NCI-H2107 treated with DMSO at 0.1 percent for 48 hours (cell line): ENCODE results near the gene NRN1L.
"Not testable (repeated sequence)": the region's sequence is repeated elsewhere in the genome, so short reads cannot be mapped to it uniquely, and the experiment has no call there.

Source experiments
- DNase-seq: peaks from one replicate; lab custom pipeline; 2025; ENCODE audit not compliant: unreplicated experiment; lab: John Stamatoyannopoulos, UW

Gene NRN1L

DNA sequence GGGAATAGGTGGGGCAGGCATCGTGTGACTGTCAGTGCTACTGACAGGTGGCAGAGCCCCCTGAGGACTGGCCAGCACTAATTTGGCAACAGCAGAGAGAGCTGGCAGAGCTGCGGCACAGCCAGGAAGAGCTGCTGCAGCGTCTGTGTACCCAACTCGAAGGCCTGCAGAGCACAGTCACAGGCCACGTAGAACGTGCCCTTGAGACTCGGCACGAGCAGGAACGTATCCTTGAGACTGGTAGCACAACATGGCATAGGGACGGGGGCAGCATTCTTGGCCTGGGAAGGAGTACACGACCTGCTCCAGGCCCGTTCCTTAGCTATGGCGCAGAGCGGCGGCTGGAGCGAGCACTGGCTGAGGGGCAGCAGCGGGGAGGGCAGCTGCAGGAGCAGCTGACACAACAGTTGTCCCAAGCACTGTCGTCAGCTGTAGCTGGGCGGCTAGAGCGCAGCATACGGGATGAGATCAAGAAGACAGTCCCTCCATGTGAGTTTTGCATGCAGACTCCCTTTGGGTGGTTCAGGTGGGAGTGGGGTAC lies 3.0 kb upstream of the NRN1L start:
- DNase-seq = no peak

DNA sequence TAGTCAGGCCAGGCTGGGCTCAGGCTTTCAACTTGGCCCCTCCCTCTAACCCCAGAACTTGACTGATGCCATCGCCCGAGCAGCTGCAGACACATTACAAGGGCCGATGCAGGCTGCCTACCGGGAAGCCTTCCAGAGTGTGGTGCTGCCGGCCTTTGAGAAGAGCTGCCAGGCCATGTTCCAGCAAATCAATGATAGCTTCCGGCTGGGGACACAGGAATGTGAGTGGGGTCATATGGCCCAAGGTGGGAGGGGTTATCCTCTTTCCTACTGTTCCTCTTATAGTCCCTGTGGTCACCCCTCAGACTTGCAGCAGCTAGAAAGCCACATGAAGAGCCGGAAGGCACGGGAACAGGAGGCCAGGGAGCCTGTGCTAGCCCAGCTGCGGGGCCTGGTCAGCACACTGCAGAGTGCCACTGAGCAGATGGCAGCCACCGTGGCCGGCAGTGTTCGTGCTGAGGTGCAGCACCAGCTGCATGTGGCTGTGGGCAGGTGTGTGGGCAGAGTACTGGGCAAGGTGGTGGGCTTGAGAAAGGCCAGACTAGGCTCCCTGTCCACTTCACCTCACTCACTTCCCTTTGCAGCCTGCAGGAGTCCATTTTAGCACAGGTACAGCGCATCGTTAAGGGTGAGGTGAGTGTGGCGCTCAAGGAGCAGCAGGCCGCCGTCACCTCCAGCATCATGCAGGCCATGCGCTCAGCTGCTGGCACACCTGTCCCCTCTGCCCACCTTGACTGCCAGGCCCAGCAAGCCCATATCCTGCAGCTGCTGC lies 2.1 kb upstream of the NRN1L start:
- no peak for DNase-seq

DNA sequence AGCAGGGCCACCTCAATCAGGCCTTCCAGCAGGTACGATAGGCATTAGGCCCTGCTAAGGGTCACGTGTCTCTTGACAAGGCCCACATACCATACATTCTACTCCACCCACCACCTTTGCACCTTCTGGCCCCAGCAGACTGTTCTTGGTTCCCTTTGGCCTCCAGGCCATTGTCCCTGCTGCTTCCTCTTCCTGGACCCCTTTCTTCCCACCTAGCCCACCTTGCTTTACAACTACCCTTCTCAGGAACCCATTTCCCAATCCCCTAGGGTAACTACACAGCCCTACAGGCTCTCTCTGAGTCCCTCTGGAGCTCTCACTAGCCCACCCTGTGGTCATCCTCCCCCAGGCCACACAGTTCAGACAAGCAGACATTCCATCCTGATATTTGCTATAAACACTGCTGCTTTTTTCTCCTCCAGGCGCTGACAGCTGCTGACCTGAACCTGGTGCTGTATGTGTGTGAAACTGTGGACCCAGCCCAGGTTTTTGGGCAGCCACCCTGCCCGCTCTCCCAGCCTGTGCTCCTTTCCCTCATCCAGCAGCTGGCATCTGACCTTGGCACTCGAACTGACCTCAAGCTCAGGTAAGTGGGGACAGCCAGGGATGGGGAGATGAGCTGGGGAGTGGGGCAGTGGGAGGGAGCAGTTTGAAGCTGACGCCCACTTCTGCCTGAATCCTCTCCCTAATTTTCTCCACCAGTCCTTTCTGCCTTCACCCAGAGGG lies 1.4 kb upstream of the NRN1L start:
- no peak for DNase-seq

DNA sequence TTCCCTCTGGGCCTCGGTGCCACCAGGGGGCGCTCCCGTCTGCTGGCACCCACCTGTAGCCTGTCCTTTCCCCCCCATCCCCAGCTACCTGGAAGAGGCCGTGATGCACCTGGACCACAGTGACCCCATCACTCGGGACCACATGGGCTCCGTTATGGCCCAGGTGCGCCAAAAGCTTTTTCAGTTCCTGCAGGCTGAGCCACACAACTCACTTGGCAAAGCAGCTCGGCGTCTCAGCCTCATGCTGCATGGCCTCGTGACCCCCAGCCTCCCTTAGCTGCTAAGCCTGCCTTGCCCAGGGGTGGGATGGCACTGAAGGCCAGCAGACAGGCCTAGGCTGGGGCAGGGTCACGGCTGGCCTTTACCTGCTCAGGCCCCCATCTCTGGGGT lies 818 bp upstream of the NRN1L start:
- peak; percentile 30 for DNase-seq

DNA sequence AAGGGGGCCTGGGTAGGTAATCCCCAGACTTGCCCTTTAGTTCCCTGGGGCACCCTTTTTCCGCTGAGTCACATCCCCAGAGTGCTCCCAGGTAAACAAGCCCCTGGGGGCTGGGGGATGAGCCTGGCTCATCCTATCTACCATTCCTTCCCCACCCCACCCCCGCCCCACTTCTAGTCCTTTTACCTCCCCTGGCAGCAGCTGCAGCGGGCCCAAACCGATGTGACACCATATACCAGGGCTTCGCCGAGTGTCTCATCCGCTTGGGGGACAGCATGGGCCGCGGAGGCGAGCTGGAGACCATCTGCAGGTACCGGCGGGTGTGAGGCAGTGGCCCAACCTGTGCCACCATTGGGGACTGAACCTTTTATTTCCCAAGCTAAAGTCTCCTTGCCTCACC lies 860 bp downstream of the NRN1L start:
- DNase-seq = no peak

DNA sequence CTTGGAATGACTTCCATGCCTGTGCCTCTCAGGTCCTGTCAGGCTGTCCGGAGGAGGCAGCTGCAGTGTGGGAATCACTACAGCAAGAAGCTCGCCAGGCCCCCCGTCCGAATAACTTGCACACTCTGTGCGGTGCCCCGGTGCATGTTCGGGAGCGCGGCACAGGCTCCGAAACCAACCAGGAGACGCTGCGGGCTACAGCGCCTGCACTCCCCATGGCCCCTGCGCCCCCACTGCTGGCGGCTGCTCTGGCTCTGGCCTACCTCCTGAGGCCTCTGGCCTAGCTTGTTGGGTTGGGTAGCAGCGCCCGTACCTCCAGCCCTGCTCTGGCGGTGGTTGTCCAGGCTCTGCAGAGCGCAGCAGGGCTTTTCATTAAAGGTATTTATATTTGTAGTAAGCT lies 1.3 kb downstream of the NRN1L start:
- no peak for DNase-seq

DNA sequence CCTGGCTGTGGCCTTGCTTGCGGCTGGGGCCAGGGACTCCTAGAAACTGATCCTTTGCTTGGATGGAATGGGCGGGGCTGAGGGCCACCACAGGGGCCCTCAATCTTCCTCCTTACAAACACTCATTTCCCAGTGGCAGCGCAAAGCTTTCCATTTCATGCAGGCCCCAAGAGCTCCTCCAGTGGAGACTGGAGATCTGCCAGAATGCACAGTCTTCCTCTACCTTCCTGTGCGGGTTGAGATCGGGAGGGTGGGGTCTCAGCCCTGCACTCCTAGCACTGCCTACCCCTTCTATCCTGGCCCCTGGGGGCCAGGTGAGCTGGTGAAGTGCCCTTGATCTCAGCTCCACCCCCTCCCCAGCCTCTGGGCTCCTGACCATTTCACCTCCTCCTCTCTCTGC lies 1.7 kb downstream of the NRN1L start:
- no peak for DNase-seq

DNA sequence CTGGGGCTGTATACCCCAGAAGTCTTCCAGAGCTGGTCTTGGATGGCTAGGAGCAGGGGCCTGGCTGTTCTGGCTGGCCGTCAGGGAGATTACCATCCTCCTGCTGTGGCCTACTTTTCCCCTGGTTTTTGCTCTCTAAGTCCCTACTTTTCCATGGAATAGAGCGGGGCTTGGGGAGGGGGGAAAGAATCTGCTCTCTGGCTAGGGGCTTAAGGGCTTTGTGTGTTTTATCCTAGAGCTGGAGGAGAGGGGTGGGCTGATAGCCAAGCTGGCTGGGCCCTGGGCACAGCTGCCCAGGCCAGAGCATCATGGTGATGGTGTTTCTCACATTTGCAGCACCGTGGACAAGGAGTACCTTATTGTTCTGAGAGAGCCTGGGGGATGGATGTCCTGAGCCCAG lies 3.6 kb downstream of the NRN1L start:
- DNase-seq = no peak

DNA sequence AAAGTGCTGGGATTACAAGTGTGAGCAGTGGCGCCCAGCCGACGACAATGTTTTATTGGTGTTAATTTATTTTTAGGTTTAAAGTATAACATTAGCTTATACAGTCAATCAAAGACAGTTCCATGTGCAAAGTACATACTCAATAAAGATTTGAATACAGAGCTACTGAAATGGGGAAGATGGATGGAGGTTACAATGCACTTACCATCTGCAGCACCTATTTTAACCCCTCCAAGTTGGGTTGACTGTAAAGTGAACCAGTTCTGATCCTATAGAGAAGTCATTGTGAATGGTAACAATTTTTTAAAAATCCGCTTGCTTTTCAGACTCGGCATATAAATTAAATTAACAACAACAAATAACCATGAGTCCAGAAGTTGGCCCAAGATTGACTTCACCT lies 7.7 kb downstream of the NRN1L start:
- no peak for DNase-seq

DNA sequence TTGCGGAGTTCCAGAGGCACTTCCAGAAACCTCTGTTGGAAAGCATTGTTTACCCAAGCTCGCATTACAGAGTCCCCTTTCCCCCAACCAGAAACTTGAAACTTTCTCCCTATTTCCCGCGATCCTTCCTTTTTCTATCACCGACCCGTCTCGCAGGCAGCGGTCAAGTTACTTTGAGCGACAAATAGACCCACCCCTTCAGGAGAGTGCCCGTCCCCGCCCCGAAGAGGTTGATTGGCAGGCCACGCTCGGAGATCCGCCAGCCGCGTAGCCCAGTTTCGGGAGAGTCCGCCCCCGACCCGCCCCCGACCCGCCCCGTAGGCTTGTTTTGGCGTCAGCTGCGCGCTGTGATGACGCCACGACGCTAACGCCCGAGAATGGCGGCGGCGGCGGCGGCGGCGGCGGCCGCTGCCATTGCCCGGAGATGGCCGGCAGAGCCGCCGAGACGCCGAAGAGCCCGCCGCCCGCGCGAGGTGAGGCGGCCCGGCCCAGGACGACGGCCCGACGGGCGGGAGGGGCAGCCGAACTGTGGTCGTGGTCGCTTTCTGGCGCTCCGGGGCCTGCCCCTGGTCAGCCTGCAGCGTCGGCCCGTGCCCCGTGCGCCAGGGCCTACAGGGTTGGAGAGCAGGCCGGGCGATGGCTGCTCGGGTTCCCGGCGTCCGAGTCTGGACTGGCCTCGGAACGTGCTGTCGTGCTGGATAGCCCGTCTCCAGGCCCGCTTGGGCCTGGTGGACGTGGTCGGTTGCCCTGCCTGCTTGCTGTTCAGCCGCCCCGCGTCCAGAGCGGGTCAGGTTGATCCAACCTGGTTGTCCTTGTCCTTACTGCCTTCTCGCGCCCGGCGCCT lies 8.4 kb downstream of the NRN1L start, which contains the start of gene PSKH1:
Gene PSKH1 (plus strand): TSS at position 356 of the 844 bp plus-strand sequence. CDS start 15,496 bp downstream, outside the sequence.
- DNase-seq = peak; percentile 91

DNA sequence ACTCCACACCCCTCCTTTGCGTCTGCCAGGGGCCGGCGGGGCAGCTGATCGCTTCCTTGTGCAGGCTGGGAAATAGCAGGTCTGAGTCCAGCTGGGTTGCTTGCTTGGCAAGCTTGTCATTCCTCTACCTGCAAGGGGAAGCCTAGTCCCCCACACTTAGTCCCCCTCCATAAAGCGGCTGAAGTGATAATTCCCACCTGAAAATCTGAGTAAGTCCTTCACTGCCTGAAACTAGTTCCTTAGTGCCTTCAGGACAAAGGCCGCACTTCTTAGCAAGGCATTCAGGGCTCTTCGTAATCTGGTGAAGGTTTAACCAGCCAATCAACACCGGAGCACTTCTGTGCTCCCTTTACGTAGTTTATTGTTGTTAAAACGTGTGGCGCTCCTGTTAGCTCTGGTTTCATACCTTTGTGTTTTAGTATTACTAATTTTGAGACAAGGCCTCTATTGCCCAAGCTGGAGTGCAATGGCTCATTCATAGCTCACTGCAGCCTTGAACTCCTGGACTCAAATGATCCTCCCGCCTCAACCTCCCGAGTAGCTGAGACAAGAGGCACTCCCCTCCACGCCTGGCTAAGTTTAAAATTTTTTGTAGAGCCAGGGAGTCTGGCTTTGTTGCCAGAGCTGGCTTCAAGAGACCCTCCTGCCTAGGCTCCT lies 9.2 kb downstream of the NRN1L start:
- no peak for DNase-seq

DNA sequence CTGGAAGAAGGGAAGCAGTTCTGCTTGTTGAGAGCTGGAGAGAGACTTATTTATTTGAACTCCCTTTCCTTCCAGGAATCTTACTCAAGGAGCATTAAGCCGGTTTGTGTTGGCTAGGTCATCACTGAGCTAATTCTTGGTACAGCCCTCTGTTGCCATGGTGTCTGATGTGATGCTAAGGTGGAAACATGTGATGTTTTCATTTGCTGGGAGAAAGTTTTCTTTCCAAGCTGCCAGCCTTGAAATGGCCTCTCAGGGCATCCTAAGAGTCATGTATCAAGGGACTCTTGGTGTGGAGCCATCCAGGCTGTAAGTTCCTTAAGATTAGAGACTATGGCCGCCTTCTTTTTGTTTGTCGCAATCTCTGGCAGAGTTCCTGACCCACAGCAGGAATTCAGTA lies 12.5 kb downstream of the NRN1L start:
- DNase-seq = no peak

DNA sequence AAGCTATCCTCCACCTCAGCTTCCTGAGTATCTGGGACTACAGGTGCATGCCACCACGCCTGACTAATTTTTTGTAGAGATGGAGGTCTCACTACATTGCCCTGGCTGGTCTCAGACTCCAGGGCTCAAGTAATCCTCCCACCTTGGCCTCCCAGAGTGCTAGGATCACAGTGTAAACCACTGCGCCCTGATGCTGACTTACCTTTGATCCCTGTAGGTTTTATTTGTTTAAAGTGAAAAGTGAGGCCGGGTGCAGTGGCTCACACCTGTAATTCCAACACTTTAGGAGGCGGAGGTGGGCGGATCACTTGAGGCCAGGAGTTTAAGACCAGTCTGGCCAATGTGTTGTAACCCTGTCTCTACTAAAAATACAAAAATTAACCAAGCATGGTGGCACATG lies 17.0 kb downstream of the NRN1L start:
- DNase-seq = no peak

DNA sequence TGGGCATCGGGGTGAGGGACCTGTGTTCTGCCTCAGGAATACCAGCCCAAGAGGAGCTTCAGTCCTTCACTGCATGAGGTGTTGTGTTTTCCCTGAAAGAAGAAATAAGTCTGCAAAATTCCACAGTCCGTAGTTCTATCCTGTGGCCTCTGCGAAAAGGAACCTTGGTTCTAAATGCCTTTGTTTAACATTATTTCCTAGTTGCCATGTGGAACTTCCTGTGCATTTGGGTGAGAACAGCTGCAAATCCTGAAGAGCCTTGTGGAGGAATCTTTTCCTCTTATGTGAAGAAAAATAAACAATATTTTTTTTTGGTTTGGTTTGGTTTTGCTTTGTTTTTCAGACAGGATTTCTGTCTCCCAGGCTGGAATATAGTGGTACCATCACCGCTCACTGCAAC lies 18.1 kb downstream of the NRN1L start:
- DNase-seq = no peak

DNA sequence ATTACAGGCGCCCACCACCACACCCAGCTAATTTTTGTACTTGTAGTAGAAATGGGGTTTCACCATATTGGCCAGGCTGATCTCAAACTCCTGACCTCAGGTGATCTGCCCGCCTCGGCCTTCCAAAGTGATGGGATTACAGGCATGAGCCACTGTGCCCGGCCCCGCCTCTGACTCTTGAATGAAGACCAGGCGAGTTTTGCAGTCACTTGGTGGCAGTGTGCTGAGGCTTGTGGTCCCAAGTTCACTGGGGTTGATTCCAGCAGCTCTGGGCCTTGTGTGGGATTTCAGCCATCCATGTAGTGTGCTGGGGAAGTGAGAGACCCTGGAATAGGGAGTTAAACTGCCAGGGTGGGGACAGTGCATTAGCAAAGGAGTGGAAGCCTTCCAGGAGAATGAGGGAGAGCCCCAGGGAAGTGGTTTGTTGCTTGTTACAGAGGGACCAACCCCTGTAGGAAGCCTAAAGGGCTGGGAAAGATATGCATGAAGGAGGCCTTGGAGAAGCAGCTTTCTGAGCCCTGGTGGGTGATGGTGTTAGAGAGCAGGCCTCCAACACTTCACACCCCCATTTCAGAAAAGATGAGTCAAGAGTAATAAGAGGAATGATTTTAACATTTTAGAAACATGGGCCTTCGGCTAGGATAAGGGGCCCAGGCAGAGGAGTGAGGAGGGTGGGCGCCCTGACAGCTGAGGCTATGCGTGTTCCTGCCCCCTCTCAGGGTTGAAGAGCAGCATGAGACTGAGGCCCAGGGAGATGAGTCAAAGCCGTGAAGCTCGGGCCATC lies 22.9 kb downstream of the NRN1L start:
- no peak for DNase-seq

DNA sequence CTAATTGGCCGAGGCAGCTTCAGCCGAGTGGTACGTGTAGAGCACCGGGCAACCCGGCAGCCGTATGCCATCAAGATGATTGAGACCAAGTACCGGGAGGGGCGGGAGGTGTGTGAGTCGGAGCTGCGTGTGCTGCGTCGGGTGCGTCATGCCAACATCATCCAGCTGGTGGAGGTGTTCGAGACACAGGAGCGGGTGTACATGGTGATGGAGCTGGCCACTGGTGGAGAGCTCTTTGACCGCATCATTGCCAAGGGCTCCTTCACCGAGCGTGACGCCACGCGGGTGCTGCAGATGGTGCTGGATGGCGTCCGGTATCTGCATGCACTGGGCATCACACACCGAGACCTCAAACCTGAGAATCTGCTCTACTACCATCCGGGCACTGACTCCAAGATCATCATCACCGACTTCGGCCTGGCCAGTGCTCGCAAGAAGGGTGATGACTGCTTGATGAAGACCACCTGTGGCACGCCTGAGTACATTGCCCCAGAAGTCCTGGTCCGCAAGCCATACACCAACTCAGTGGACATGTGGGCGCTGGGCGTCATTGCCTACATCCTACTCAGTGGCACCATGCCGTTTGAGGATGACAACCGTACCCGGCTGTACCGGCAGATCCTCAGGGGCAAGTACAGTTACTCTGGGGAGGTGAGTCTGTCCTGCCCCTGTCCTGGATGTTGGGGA lies 24.5 kb downstream of the NRN1L start:
- DNase-seq = no peak

DNA sequence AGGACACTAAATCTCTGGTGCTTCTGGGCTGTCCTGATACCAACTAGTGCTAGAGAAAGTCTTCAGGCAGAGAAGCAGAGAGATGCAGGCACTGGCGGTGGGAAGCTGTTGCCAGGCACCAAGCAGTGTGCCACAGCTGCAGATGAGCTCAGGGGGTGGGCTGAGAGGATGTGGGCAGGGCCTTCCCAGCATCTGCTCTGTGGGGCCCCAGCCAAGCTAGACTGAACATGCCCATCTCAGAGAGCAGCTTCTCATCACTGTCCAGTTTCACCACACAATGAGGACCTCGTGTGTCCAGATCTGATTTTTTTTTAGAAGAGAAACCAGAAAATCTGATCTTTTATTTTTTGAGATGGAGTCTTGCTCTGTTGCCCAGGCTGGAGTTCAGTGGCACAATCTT lies 25.5 kb downstream of the NRN1L start:
- no peak for DNase-seq

DNA sequence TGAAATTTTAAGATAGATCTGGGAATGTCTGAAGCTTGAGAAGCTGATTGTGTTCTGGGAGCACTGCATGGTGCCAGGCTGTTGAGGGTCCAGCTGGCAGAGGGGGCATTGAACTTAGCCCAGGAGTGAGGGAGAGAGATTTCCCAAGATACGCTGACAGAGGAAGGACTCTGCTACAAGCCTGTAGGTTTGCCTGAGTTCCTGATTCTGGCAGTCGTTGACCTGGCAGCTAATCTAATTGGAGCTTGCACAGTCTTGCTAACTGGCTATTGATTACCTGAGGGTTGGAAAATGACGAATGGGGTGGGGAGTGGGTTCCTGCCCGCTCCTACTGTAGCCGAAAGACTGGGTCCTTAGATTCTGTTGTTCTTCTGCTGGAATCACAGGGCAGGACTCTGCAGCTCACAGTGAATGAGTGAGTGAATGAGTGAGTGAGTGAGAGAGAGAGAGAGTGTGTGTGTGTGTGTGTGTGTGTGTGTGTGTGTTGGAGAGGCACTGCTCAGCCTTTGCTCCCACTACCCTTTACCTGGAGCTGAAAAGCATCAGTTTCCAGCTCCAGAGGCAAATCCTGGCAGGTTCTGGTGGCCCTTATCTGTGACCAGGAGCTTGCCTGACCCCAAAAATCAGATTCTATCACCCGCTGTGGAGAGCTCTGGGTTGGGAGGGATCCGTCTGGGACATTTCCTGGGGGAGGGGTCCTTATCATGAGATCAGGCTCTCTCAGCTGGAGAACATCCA lies 30.2 kb downstream of the NRN1L start:
- DNase-seq = no peak

DNA sequence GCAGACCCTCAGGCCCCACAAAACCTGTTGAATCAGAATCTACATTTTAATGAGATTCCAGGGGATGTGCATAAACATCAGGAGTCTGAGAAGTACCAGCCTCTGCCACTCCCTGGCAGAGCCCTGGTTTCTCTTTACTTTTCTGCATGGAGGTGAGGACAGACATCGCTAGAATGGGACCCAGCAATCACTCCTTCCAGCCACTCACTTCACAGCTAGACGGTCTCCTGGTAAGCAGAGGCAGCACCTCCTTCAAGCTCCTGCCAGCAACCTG lies 30.7 kb downstream of the NRN1L start:
- not testable (repeated sequence) for DNase-seq
